Measurements from ENCODE around the gene ASL.

- TF ChIP-seq POLR2AphosphoS5 (IDR thresholded peaks at IDR 0.05; ENCODE audit: low read depth, low read length) (no peak), CTCF (IDR thresholded peaks at IDR 0.05) (no peak), USF2 (IDR thresholded peaks at IDR 0.05; ENCODE audit: borderline replicate concordance, low read depth, low read length) (no peak), SIN3A (IDR thresholded peaks at IDR 0.05; ENCODE audit: borderline replicate concordance, low read depth, low read length) (no peak), FOXM1 (IDR thresholded peaks at IDR 0.05; ENCODE audit: low read depth) (no peak), NRF1 (IDR thresholded peaks at IDR 0.05; ENCODE audit: low read depth, low read length) (no peak), CHD2 (IDR thresholded peaks at IDR 0.05; ENCODE audit: low read length, partially characterized antibody) (no peak), YY1 (IDR thresholded peaks at IDR 0.05; ENCODE audit: low read depth) (no peak), FOSL2 (IDR thresholded peaks at IDR 0.05; ENCODE audit: borderline replicate concordance, low read depth) (no peak), GABPA (IDR thresholded peaks at IDR 0.05; ENCODE audit: low read depth) (no peak), EZH2phosphoT487 (IDR thresholded peaks at IDR 0.05; ENCODE audit: borderline replicate concordance, low read depth) (no peak), USF1 (IDR thresholded peaks at IDR 0.05; ENCODE audit: borderline replicate concordance, low read depth) (no peak), REST (IDR thresholded peaks at IDR 0.05; ENCODE audit: low read depth, low read length) (no peak)
These were observed 29.7 kb downstream of the ASL start for GRCh38 chr7:66105263-66105748.

Measured in SK-N-SH (cell line).